ENCODE results near the gene CENPP. TPM values are rescaled to one million over a fixed set of nuclear protein-coding genes. Genes with fewer than 3 reads are reported as not detected.

CENPP gene
- total RNA-seq, 1 experiment from 2014 or later = 14.3 TPM

GRCh38 chr9:92668746-92669526, 343.2 kb downstream of the CENPP start:
- H3K27me3 Mint-ChIP-seq (ENCODE audit: low read depth) = no peaks in the 10 kb centered on the region
- TF ChIP-seq IRF2 (CRISPR knock-in tag; IDR thresholded peaks at IDR 0.05; ENCODE audit: borderline replicate concordance, low read depth) = no peak
- TF ChIP-seq FOXK1 (CRISPR knock-in tag; IDR thresholded peaks at IDR 0.05) = no peak
- no peak for TF ChIP-seq ZNF512 (CRISPR knock-in tag; IDR thresholded peaks at IDR 0.05; ENCODE audit: borderline replicate concordance)
- TF ChIP-seq CBFB (CRISPR knock-in tag; IDR thresholded peaks at IDR 0.05; ENCODE audit: low read depth) = no peak
- TF ChIP-seq ESRRA (CRISPR knock-in tag; IDR thresholded peaks at IDR 0.05; ENCODE audit: borderline replicate concordance) = no peak
- no peak for TF ChIP-seq JAZF1 (CRISPR knock-in tag; IDR thresholded peaks at IDR 0.05)
- no peak for TF ChIP-seq NFATC4 (CRISPR knock-in tag; IDR thresholded peaks at IDR 0.05)
- TF ChIP-seq SP1 (CRISPR knock-in tag; conservative IDR thresholded peaks at IDR 0.05) = no peak
- TF ChIP-seq RORB (CRISPR knock-in tag; IDR thresholded peaks at IDR 0.05) = no peak
- TF ChIP-seq ZNF671 (CRISPR knock-in tag; IDR thresholded peaks at IDR 0.05) = no peak
- TF ChIP-seq NR3C1 (CRISPR knock-in tag; conservative IDR thresholded peaks at IDR 0.05; ENCODE audit: low read depth) = no peak
- TF ChIP-seq KAT7 (CRISPR knock-in tag; IDR thresholded peaks at IDR 0.05; ENCODE audit: borderline replicate concordance) = no peak
- TF ChIP-seq E2F4 (CRISPR knock-in tag; IDR thresholded peaks at IDR 0.05; ENCODE audit: borderline replicate concordance, low read depth) = no peak
- TF ChIP-seq USF1 (CRISPR knock-in tag; IDR thresholded peaks at IDR 0.05) = no peak
- TF ChIP-seq ZNF121 (CRISPR knock-in tag; IDR thresholded peaks at IDR 0.05) = no peak
- no peak for TF ChIP-seq ZBTB43 (CRISPR knock-in tag; IDR thresholded peaks at IDR 0.05)
- no peak for TF ChIP-seq ZNF219 (CRISPR knock-in tag; IDR thresholded peaks at IDR 0.05; ENCODE audit: borderline replicate concordance)

GRCh38 chr9:92669527-92669889, 343.8 kb downstream of the CENPP start:
- TF ChIP-seq MAX (CRISPR knock-in tag; IDR thresholded peaks at IDR 0.05) (no peak), AR (CRISPR knock-in tag; IDR thresholded peaks at IDR 0.05) (no peak), NFE2L1 (CRISPR knock-in tag; IDR thresholded peaks at IDR 0.05) (no peak), NR2C2 (CRISPR knock-in tag; IDR thresholded peaks at IDR 0.05) (no peak), GABPB1 (CRISPR knock-in tag; IDR thresholded peaks at IDR 0.05) (no peak), PREB (CRISPR knock-in tag; IDR thresholded peaks at IDR 0.05; ENCODE audit: borderline replicate concordance) (no peak), NR1H2 (CRISPR knock-in tag; IDR thresholded peaks at IDR 0.05) (no peak)
- peaks cover 17% of the 10 kb centered on the region for H3K4me1 Mint-ChIP-seq
- H3K27me3 Mint-ChIP-seq (ENCODE audit: low read depth) = no peaks in the 10 kb centered on the region
- H3K27ac Mint-ChIP-seq = peak overlapping the region; percentile 83; the same call in 1 of the 2 replicates
- ATAC-seq (no peak; the same call in 1 of the 2 replicates), DNase-seq (ENCODE audit: low spot score) (peak; percentile 27)
- ChIA-PET POLR2A (interaction anchor here (1.2 to 1.5 kb wide), 2 partner anchors 95 to 344 kb away, joined by 4 to 8 read pairs; partner anchors contain the start of genes BICD2, CENPP and NOL8), CTCF (interaction anchor here (1.1 to 1.8 kb wide), 6 partner anchors 10 to 344 kb away, joined by 4 to 8 read pairs (median 6); partner anchors contain the start of genes CENPP and NOL8)
- H3K4me3 Mint-ChIP-seq = peak overlapping the region; percentile 96
- no peaks in the 10 kb centered on the region for H3K9me3 Mint-ChIP-seq
- no peaks in the 10 kb centered on the region for H3K36me3 Mint-ChIP-seq

More at GRCh38 chr9:92668746-92669526, 343.2 kb downstream of the CENPP start:
- DNase-seq (ENCODE audit: low spot score) (peak; percentile 40), ATAC-seq (peak; percentile 9; the same call in 1 of the 2 replicates)
- H3K4me1 Mint-ChIP-seq = peaks cover 17% of the 10 kb centered on the region
- ChIA-PET CTCF (no interaction called here), POLR2A (no interaction called here)
- H3K27ac Mint-ChIP-seq = peak overlapping the region; percentile 83
- no peaks in the 10 kb centered on the region for H3K9me3 Mint-ChIP-seq
- H3K4me3 Mint-ChIP-seq = peak overlapping the region; percentile 96
- H3K36me3 Mint-ChIP-seq = no peaks in the 10 kb centered on the region
